HG03439 (cell line): ENCODE results near the gene JAKMIP3.

Experiments
- ATAC-seq: cut with Tn5 transposase; IDR thresholded peaks from one replicate; pipeline ENCODE4 v1.9.1; 2021; ENCODE audit warnings: mild to moderate bottlenecking, moderate library complexity; ENCODE audit not compliant: unreplicated experiment

Gene JAKMIP3

GRCh38 chr10:132109341-132110110 is 43.8 kb downstream of the JAKMIP3 start:
- no peak for ATAC-seq

- no peak for ATAC-seq
Observed at GRCh38 chr10:132110111-132110521, 44.4 kb downstream of the JAKMIP3 start.

- no peak for ATAC-seq
Observed at GRCh38 chr10:132110713-132111112, 45.0 kb downstream of the JAKMIP3 start.

GRCh38 chr10:132111121-132111731 is 45.5 kb downstream of the JAKMIP3 start:
- no peak for ATAC-seq

GRCh38 chr10:132111871-132112341 is 46.2 kb downstream of the JAKMIP3 start:
- ATAC-seq = no peak

GRCh38 chr10:132112611-132113010 is 46.9 kb downstream of the JAKMIP3 start:
- no peak for ATAC-seq

- no peak for ATAC-seq
Observed at GRCh38 chr10:132113206-132113605, 47.5 kb downstream of the JAKMIP3 start.

GRCh38 chr10:132113766-132114365 is 48.1 kb downstream of the JAKMIP3 start:
- ATAC-seq = no peak

GRCh38 chr10:132114953-132115520 is 49.3 kb downstream of the JAKMIP3 start:
- ATAC-seq = no peak
